Astrocyte of the spinal cord (primary cell): ENCODE data around the gene MYBL2.
A peak's percentile ranks its signal among the peaks of the same experiment; 100 is the strongest.

Source experiments
- DNase-seq: peaks from one replicate; pipeline ENCODE4 v3.0.0; 2011; ENCODE audit warnings: low read depth, low spot score
- H3K4me3 ChIP-seq: 2 replicates; pipeline ENCODE4 v1.5.1; 2011; ENCODE audit warnings: low read depth, mild to moderate bottlenecking, low read length, moderate library complexity
- in situ Hi-C: cut with HindIII; loops from 2 replicates; pipeline ENCODE4 v1.10.0; 2017; ENCODE audit warnings: low sequenced_read_pairs
- TF ChIP-seq, protein P1 (sequence below): IDR thresholded peaks from 2 replicates; pipeline ENCODE4 v1.5.1; 2012; ENCODE audit warnings: low read depth, mild to moderate bottlenecking, low read length, inconsistent platforms

Gene MYBL2

DNA sequence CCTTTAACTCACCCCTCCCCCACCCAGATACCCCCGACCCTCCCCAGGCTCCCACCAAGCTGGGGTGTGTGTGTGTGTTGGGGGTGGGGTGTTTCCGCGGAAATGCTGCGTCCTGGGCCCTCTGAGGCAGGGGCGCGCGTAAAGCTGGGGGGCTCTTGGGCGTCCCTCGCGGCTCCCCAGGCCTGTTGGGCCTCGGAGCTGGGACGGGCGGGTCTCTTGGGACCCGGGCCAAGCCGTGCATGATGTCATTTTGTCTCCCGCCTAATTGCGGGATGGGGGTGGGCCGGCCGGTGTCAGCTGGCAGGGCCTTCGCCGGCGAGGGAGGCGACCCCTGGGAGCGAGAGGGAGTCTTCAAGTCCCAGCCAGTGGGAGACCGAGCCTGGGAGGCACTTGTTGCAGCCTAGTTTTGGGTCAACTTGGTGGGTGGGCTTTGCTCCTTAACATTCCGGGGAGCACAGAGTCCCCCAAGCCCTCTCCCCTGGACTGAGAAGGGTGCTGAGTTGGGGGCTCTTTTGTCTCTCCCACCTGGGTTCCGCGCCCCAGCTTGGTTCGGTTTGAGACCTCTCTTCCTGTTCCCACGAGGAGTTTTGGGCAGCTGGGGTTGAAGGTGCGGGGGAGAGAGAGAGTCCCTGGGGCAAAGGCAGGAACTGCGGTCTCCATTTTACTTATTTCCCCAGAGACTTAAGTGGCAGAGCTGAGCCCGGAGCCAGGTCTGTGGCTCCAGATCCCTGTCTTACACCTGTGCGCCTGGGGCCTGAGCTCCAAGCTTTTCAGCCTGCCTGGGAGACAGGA, 623 bp downstream of the MYBL2 start:
- in situ Hi-C loops: no loop called here
- TF ChIP-seq, protein P1, sequence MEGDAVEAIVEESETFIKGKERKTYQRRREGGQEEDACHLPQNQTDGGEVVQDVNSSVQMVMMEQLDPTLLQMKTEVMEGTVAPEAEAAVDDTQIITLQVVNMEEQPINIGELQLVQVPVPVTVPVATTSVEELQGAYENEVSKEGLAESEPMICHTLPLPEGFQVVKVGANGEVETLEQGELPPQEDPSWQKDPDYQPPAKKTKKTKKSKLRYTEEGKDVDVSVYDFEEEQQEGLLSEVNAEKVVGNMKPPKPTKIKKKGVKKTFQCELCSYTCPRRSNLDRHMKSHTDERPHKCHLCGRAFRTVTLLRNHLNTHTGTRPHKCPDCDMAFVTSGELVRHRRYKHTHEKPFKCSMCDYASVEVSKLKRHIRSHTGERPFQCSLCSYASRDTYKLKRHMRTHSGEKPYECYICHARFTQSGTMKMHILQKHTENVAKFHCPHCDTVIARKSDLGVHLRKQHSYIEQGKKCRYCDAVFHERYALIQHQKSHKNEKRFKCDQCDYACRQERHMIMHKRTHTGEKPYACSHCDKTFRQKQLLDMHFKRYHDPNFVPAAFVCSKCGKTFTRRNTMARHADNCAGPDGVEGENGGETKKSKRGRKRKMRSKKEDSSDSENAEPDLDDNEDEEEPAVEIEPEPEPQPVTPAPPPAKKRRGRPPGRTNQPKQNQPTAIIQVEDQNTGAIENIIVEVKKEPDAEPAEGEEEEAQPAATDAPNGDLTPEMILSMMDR: no peak
- H3K4me3 ChIP-seq: peak overlapping the region; percentile 31
- no peak for DNase-seq

DNA sequence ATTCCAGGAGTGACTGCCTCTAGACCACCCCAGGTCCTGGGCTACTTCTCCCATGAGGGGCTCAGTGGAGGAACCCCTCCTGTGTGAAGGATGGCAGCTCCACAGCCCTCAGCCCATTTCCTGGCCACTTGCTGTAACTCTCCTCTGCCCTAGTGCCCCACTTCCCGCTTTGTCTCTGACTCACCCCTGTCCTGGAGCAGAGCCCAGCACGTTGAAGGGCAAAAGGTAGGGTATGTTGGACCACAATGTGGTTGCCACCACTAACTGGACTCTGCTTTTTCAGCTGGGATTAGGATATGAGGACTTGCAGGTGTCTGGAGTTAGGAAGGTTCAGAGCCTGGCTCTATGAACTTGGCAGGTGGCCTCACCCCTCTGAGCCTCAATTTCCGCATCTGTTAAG, 2.4 kb downstream of the MYBL2 start:
- in situ Hi-C loops: no loop called here
- DNase-seq: peak; percentile 74
- H3K4me3 ChIP-seq: no peak overlapping the region
- TF ChIP-seq, protein P1: no peak

DNA sequence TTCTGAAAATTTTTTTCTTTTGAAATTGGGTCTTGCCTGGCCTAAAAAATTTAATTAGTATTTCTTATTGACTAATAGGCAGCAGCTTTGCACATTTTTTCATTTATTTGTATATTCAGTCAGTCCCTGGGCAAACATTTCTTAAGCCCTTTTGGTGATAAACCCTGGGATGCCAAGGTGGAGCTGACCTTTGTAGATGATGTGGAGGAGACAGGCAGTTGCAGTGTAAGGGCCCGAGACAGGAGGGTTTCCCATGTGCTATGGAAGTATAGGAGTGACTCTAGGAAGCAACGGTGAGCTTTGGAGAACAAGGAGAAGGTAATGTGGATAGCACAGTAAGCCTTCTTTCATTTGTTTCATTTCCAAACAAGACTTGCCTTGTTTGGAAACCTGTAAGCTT, 3.5 kb downstream of the MYBL2 start:
- TF ChIP-seq, protein P1: no peak
- in situ Hi-C loops: no loop called here
- H3K4me3 ChIP-seq: no peak overlapping the region

DNA sequence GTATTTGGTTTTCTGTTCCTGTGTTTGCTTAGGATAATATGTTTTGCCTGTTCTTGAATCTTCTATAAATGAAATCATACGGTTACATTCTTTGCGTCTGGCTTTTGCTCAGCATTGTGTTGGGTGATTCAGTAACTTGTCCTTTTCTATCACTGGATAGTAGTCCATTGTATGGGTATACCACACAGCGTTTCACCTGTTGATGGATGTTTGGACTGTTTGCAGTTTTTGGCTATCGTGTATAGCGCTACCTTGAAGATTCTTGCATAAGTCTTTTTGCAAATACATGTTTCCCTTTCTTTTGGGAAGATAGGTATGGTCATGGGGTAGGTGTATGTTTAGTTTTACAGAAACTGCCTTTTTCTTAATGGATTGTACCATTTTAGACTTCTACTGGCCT, 9.5 kb downstream of the MYBL2 start:
- TF ChIP-seq, protein P1: no peak
- H3K4me3 ChIP-seq: no peak overlapping the region
- in situ Hi-C loops: no loop called here
- no peak for DNase-seq

More for the DNA sequence above, 3.5 kb downstream of the MYBL2 start:
- no peak for DNase-seq

DNA sequence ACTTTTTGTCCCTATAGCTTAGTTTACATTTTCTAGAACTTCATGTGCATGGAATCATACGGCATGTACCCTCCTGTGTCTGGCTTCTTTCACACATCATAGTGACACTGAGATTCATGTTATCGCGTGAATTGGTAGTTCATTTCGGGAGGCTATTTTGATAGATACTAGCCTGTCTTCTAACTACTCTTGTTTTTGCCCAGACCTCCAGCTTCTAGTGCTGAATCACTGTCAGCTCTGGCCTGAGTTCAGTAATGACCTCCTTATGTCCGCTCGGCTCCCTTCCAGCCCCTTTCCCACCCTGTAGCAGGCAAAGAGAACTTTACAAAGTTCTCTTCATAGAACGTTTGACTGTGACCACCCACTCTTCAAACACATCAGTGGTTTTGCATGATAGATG, 14.1 kb downstream of the MYBL2 start:
- in situ Hi-C loops: no loop called here
- DNase-seq: no peak
- H3K4me3 ChIP-seq: no peak overlapping the region
- TF ChIP-seq, protein P1: no peak

DNA sequence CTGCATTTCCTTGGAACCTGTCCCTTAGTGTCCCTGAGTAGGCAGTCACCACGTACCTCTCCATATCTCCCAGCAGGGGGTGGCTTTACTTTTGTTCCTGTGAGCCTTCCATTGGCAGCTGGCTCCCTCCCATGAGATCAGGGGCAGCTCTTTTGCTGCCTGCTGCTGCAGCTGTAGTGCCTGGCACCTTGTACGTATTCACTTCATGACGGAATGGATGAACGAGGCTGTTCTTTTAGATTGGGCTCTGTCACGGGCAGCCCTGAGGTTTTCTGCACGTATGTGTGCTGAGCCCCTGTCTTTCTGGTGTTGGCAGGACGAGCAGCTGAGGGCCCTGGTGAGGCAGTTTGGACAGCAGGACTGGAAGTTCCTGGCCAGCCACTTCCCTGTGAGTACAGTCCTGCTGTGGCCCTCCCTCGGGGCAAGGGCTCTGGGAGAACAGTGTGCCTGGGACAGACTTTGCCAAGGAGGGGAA, 14.6 kb downstream of the MYBL2 start:
- DNase-seq: no peak
- TF ChIP-seq, protein P1: no peak
- in situ Hi-C loops: no loop called here
- H3K4me3 ChIP-seq: no peak overlapping the region
